ENCODE measurements around the gene CAST. TPM values are rescaled to one million over a fixed set of nuclear protein-coding genes. Genes with fewer than 3 reads are reported as not detected.

The CAST gene
- polyA plus RNA-seq, 2 of the 4 experiments (the other 2 are of a cell fraction), result 163 to 257 TPM

GRCh38 chr5:96756985-96757384 lies 94.8 kb downstream of the CAST start (continued):
- TF ChIP-seq EHF (CRISPR knock-in tag; IDR thresholded peaks at IDR 0.05), result no peak
- no peak for TF ChIP-seq ESRRA (IDR thresholded peaks at IDR 0.05; ENCODE audit: borderline replicate concordance, low read length)
- TF ChIP-seq POLR2A (IDR thresholded peaks at IDR 0.05; ENCODE audit: low read length), result no peak

- WGBS (ENCODE audit: missing lambda C conversion rate), result 96% methylated on average over 4 of the region's 4 CpGs
- H3K4me3 ChIP-seq, result no peak overlapping the region
- FAIRE-seq (no peak), ATAC-seq (no peak), DNase-seq (ENCODE audit: low read depth in 1 of 2, low spot score in 1 of 2) (no peak)
- H3K4me1 ChIP-seq, result no peaks in the 10 kb centered on the region
- TF ChIP-seq JUNB (IDR thresholded peaks at IDR 0.05) (no peak), HEYL (CRISPR knock-in tag; IDR thresholded peaks at IDR 0.05) (no peak), BCL3 (IDR thresholded peaks at IDR 0.05) (no peak)
- CTCF ChIA-PET, result interaction anchor here (0.6 to 3.1 kb wide), 3 partner anchors 110 to 520 kb away, joined by 3 to 12 read pairs (median 4); no protein-coding TSS in a partner anchor
- no peaks in the 10 kb centered on the region for H3K9me3 ChIP-seq
- no peak overlapping the region for H3K27ac ChIP-seq
- no peak overlapping the region for H3K4me2 ChIP-seq
- POLR2A ChIA-PET, result no interaction called here
Measured at GRCh38 chr5:96758621-96759020, 96.4 kb downstream of the CAST start.

- Histone ChIP-seq H3K4me2 (no peak overlapping the region), H3K27ac (no peak overlapping the region), H3K4me3 (no peak overlapping the region), H3K4me1 (peaks cover 10% of the 10 kb centered on the region; the same call in 2 of the 3 replicates), H3K9me3 (no peaks in the 10 kb centered on the region)
- WGBS (ENCODE audit: missing lambda C conversion rate), result 87% methylated on average over 4 of the region's 4 CpGs
- POLR2A ChIA-PET, result no interaction called here
- DNase-seq (ENCODE audit: low read depth in 1 of 2, low spot score in 1 of 2) (no peak), FAIRE-seq (no peak), ATAC-seq (no peak)
- CTCF ChIA-PET, result interaction anchor here (1.8 to 3.0 kb wide), 2 partner anchors 10 to 148 kb away, joined by 6 to 16 read pairs; no protein-coding TSS in a partner anchor
- TF ChIP-seq RNF2 (IDR thresholded peaks at IDR 0.05; ENCODE audit: borderline replicate concordance, low read depth) (no peak), MAX (IDR thresholded peaks at IDR 0.05) (no peak)
Measured at GRCh38 chr5:96761618-96762017, 99.4 kb downstream of the CAST start.

GRCh38 chr5:96763026-96763425 lies 100.8 kb downstream of the CAST start:
- Histone ChIP-seq H3K9me3 (no peaks in the 10 kb centered on the region), H3K27ac (no peak overlapping the region), H3K4me2 (no peak overlapping the region), H3K4me1 (peaks cover 10% of the 10 kb centered on the region; the same call in 2 of the 3 replicates), H3K4me3 (no peak overlapping the region)
- 79% methylated on average over 5 of the region's 5 CpGs for WGBS (ENCODE audit: missing lambda C conversion rate)
- ChIA-PET POLR2A (no interaction called here), CTCF (interaction anchor here (0.9 to 3.0 kb wide), 5 partner anchors 11 to 400 kb away, joined by 3 to 16 read pairs (median 4); no protein-coding TSS in a partner anchor)
- no peak for DNase-seq (ENCODE audit: low read depth in 1 of 2, low spot score in 1 of 2)
- no peak for TF ChIP-seq HMGXB4 (CRISPR knock-in tag; IDR thresholded peaks at IDR 0.05; ENCODE audit: borderline replicate concordance)
- ATAC-seq, result no peak
- FAIRE-seq, result no peak

- WGBS (ENCODE audit: missing lambda C conversion rate), result 6% methylated on average over 1 of the region's 1 CpG
- CTCF ChIA-PET, result interaction anchor here (0.8 kb wide), 1 partner anchor 13 kb away, joined by 4 read pairs; no protein-coding TSS in a partner anchor
- POLR2A ChIA-PET, result no interaction called here
- no peak for DNase-seq (ENCODE audit: low read depth in 1 of 2, low spot score in 1 of 2)
- no peaks in the 10 kb centered on the region for H3K9me3 ChIP-seq
- H3K4me1 ChIP-seq, result peaks cover 10% of the 10 kb centered on the region; the same call in 2 of the 3 replicates
- no peak for ATAC-seq
- FAIRE-seq, result no peak
- H3K4me3 ChIP-seq, result no peak overlapping the region
- H3K27ac ChIP-seq, result no peak overlapping the region
- no peak overlapping the region for H3K4me2 ChIP-seq
- TF ChIP-seq ZNF302 (CRISPR knock-in tag; IDR thresholded peaks at IDR 0.05) (no peak), BHLHE40 (IDR thresholded peaks at IDR 0.05; ENCODE audit: low read depth, low read length) (no peak), E2F6 (IDR thresholded peaks at IDR 0.05; ENCODE audit: borderline replicate concordance, low read depth) (no peak), ESRRA (IDR thresholded peaks at IDR 0.05; ENCODE audit: borderline replicate concordance, low read length) (no peak), RFX5 (IDR thresholded peaks at IDR 0.05) (no peak), ZFP36 (IDR thresholded peaks at IDR 0.05; ENCODE audit: borderline replicate concordance, partially characterized antibody) (no peak), SMC3 (IDR thresholded peaks at IDR 0.05) (no peak)
Measured at GRCh38 chr5:96765043-96765442, 102.9 kb downstream of the CAST start.
